HG03571 (cell line): ENCODE measurements around the gene NELL2.
"Not testable (repeated sequence)": the region's sequence is repeated elsewhere in the genome, so short reads cannot be mapped to it uniquely, and the experiment has no call there.

Experiments used
- ATAC-seq: cut with Tn5 transposase; IDR thresholded peaks from one replicate; pipeline ENCODE4 v1.9.1; 2021; ENCODE audit not compliant: unreplicated experiment

NELL2 gene

GRCh38 chr12:44847888-44848702, 28.0 kb downstream of the NELL2 start:
- ATAC-seq, result peak; percentile 56

DNA sequence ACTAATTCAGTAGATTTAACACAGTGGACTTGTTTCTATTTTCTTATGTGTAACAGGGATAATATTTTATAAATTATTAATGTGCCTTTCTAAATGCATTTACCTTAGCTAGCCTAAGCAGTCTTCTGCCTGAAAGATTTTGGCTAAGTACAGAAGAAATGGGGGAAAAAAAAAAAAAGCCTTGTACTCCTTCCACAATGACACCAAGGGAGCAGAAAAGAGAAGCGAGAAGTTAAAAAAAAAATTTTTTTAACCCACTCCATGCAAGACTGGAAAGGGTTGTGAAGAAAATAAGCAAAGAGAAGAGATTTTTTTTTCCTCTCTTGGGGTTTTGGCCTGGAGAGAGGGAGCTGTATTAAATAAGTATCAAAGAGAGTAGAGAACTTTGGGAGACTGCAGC, 28.7 kb downstream of the NELL2 start:
- no peak for ATAC-seq

GRCh38 chr12:44846826-44847225, 29.3 kb downstream of the NELL2 start:
- no peak for ATAC-seq

GRCh38 chr12:44842669-44843068, 33.4 kb downstream of the NELL2 start:
- no peak for ATAC-seq

DNA sequence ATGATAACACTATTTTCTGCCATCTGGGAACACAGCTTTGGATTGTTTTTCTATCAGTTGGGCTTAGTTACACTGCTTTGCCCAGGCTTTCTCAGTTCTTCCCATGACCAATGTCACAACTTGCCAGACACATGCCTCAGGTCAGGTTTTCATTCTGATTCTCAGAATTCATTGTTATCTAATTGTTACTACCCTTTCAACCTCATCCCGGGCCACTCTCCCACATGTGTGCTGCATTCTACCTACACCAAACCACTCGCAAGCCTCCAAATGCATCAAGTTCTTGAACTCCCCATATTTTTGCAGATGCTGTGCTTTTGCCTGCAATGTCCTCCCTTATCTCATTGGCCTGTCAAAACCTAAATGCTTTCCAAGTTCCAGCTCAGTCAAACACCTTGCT, 36.3 kb downstream of the NELL2 start:
- no peak for ATAC-seq

DNA sequence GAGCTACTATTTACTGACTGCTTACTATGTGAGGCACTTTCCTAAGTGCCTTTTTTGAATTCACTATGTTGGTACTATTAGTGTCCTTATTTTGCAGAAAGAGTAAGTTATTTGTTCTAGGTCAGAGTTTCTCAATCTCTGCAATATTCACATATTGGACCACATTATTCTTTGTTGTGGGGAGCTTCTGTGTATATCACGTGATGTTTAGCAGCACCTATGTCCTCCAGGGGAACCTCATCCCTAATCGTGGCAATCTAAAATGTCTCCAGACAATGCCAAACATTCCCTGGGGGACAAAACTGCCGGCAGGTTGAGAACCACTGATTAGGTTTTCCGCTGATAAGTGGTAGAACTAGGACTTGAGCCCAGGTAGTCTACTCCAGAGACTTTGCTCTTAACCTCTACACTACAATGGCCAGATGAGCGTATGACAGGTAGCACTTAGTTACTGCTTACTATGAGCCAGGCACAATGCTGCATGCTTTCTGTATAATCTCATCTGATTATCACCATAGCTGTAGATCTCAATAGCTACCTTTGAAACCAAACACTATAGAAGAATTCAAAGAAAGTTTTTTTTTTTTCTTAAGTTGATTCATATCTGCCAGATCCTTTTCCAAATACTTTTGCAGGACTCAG, 38.9 kb downstream of the NELL2 start:
- ATAC-seq, result no peak

- ATAC-seq, result no peak
These were observed 40.3 kb downstream of the NELL2 start for GRCh38 chr12:44835641-44836379.

GRCh38 chr12:44834996-44835395, 41.1 kb downstream of the NELL2 start:
- not testable (repeated sequence) for ATAC-seq

GRCh38 chr12:44833561-44833960, 42.6 kb downstream of the NELL2 start:
- ATAC-seq, result no peak

- ATAC-seq, result no peak
These were observed 45.5 kb downstream of the NELL2 start for GRCh38 chr12:44830566-44831055.

- ATAC-seq, result no peak
These were observed 47.1 kb downstream of the NELL2 start for GRCh38 chr12:44829045-44829444.

DNA sequence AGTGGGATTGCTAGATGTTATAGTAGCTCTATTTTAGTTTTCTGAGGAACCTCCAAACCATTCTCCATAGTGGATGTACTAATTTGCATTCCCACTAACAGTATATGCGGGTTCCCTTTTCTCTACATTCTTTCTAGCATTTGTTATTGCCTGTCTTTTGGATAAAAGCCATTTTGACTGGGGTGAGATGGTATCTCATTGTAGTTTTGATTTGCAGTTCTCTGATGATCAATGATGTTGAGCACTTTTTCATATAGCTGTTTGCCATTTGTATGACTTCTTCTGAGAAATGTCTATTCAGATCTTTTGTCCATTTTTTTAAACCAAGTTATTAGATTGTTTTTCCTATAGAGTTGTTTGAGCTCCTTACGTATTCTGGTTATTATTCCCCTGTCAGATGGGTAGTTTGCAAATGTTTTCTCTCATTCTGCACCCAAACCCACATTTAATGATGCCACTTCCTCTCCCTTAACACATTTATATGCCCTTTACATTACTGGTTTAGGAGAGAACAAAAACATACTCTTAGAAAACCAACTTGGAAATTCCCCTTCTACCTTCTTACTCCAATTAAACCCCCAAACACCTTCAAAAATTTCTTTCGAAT, 48.2 kb downstream of the NELL2 start:
- no peak for ATAC-seq

- ATAC-seq, result not testable (repeated sequence)
These were observed 54.4 kb downstream of the NELL2 start for GRCh38 chr12:44821702-44822101.

DNA sequence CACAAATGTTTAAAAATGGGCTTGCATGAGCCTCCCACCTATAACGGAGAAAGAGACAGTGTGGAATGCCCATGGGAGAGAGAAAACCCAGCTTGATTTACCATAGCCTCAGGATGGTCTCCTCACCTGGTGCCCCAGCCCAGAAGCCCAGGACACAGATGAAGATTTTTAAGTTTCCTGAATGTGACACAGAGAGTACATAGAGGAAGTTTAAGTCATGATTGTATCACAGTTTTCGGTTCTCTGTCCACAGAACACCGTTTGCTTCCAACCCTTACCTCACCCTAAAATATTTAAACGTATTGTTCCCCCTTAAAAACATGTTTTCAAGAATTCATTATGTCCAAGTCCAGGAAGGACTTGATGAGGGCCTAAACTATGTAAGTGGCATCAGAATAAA, 56.2 kb downstream of the NELL2 start:
- ATAC-seq, result no peak

- no peak for ATAC-seq
These were observed 58.4 kb downstream of the NELL2 start for GRCh38 chr12:44817687-44818086.

DNA sequence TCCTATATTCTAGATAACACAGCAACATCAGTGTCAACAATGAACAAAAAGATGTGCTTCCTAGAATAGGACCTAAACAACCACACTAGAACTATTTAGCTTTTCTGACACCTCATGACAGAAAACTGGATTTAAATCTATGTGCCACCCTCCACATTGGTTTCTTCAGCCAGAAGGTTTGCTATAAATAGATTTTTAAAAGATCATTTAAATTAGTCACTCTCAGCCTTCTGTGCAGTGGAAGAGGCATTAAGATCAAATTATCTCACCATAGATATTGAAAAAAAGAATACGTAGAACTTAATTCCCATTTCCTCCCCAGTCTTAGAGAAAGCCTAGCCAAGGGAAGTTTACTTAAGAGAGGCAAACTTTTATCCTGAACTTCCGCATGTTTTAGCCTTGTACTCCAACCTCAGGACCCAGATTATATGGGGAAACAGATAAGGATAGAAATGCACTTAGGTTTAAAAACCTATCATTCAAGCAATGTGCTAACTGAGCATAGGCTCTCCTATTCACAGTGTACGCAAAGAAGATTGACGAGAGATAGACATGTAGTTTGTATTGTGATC, 59.6 kb downstream of the NELL2 start:
- ATAC-seq, result no peak

DNA sequence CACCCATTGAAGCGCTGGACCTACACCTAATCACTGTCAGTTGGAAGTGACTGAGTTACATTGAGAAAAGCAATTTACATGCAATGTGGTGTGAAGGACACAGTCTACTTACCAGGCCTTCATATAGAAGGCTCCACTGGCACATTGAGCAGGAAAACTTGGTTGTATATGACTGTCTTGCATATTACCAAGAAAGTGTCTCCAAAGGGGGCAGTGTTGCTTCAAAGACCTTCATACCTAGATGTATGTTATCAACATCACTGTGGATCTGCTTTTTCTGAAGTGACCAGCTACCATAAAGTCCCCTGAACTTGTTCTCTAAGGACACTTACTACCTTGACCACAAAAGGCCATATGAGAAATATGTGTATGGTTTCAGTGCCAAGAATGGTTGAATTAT, 64.1 kb downstream of the NELL2 start:
- ATAC-seq, result no peak

GRCh38 chr12:44804068-44804467, 72.0 kb downstream of the NELL2 start:
- ATAC-seq, result no peak

DNA sequence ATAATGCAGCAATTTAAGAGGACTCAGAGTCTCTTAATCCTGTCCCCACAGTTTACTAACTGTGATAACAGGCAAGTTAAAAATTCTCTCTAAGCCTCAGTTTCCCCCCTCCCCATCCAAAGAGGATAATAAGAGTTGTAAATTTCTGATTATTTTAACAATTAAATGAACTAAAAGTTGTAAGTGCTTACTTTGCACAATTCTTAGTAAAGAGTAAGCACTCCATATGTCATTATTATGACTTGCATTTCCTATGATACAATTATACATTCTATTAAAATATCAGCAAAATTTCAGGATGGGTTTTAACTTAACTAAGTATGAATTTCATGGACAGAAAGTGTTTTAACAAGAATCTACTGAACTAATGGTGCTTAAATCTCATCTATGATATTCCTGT, 80.1 kb downstream of the NELL2 start:
- ATAC-seq, result no peak

GRCh38 chr12:44788731-44789130, 87.4 kb downstream of the NELL2 start:
- no peak for ATAC-seq

DNA sequence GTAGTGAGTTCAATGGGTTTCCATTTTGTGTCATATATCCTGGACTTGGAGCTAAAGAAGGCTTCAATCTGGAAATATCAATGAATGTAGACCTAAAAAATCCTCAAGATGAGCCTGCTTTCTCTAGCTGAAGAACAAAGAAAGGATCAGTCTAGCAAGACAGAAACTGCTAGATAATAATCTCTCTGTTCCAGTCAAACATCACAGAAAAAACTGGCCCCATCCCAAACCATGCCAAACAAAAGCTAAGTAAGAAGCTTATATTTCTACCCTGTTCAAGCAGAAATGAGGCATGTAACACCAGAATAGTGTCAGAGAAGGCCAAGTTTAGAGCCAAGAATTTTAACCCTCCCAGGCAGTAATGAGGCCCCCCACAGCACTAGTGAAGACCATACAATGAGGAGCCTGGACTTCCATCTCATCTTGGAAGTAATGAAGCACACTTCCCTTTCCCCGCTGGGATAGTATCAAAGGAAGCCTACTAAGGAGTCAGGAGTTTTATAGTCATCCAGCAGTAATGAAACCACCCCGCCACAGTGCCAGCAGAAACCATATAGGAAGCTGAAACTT, 95.8 kb downstream of the NELL2 start:
- no peak for ATAC-seq
